HG02623 (cell line): Measurements from ENCODE around the gene ATIC.

Experiments used
- ATAC-seq: cut with Tn5 transposase; IDR thresholded peaks from one replicate; pipeline ENCODE4 v1.9.1; 2021; ENCODE audit warnings: moderate library complexity; ENCODE audit not compliant: unreplicated experiment

The ATIC gene

GRCh38 chr2:215374642-215375466 is 63.0 kb downstream of the ATIC start:
- ATAC-seq = no peak

- no peak for ATAC-seq
Measured at GRCh38 chr2:215375467-215375830, 63.6 kb downstream of the ATIC start.

DNA sequence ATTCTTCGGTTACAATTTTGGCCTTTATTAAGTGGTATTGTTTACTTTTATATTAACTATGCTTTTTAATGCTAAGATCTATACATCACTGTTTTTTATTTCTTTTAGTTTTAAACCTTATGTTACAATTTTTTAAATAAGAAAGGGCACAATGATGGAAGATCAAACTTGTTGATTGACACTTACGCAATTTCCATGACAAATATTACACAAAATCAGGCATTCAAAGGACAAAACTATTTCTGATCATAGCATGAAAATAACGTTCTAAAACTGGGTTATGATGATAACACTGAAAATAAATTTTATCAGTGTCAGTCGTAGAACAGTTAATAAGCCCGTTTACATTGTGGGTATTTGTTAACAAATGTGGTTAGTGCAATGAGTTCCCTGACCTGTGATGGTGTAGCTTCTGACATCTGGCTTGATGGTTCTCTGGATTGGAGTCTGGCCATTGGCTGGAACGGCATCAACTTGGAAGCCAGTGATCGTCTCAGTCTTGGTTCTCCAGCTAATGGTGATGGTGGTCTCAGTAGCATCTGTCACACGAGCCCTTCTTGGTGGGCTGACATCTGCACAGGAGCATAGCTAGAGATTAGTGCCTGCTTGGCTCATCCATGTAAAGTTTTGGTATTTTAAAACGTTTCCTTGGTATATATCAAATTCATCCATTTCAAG is 64.4 kb downstream of the ATIC start:
- no peak for ATAC-seq

- no peak for ATAC-seq
Measured at GRCh38 chr2:215377283-215377682, 65.4 kb downstream of the ATIC start.

GRCh38 chr2:215378045-215378444 is 66.2 kb downstream of the ATIC start:
- no peak for ATAC-seq

DNA sequence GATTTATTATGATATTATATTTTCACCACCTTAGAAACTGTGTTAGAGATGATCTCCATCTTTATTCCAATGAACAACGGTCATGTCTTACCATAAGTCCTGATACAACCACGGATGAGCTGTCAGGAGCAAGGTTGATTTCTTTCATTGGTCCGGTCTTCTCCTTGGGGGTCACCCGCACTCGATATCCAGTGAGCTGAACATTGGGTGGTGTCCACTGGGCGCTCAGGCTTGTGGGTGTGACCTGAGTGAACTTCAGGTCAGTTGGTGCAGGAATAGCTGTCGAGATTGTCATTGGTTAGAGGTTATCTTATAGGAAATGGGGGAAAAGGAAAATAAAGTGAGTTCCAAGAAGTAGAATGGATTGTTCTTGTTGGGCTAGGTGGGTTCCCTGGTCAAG is 67.2 kb downstream of the ATIC start:
- no peak for ATAC-seq

DNA sequence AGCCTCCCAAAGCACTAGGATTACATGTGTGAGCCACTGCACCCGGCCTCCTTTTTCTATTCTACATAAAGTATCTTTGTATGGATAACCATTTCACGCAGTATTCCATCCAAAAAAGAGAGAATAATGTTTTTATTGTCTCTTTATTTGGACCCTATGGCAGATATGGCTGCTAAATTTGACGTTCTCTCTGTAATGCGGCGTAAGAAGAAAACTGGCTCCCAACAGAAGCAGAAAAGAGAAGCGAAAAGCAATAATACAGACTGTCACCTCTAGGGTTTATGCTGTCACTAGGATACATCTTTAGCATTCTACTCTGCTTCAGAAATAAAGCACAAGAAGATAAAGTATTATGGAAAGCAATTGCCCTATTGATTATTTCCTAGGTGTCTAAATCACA is 68.1 kb downstream of the ATIC start:
- no peak for ATAC-seq

DNA sequence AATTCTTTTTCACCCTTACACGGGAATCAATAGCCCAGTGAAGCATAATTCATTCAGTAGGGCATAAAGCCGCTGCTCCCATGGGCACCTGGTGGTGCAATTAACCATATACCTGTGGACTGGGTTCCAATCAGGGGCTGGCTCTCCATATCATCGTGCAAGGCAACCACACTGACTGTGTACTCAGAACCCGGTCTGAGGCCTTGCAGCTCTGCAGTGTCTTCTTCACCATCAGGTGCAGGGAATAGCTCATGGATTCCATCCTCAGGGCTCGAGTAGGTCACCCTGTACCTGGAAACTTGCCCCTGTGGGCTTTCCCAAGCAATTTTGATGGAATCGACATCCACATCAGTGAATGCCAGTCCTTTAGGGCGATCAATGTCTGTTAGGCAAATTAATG is 68.8 kb downstream of the ATIC start:
- no peak for ATAC-seq

DNA sequence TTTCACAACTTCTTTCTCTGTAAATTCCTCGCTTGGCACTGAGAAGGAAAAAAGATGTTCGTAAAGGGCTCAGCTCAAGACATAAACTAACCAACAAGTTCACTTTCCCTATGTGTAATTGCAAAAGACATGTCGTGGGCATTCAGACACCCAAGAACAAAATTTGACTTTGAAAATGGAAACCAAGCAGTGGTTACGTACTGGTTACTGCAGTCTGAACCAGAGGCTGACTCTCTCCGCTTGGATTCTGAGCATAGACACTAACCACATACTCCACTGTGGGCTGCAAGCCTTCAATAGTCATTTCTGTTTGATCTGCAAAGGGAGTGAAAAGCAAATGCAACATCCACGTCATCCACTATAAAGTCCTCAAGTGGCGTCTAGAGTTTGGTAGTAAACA is 70.2 kb downstream of the ATIC start:
- ATAC-seq = no peak

DNA sequence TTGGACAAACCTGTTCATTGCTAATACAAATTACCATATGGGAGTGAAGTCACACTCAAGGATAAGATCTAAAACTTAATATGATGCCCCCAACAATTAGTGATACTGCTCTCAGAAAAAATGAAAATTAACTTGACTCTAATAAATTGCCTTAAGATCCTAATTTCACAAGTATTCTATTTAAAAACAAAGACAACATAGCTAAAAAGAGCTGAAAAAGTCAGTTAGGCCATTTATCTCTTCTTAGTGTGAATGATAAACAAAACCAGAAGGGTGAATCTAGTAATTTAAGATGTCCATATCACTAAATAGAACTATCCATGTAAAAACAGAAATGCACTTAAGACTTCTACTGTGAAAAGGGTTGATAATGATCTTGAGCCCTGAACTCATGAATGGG is 70.6 kb downstream of the ATIC start:
- no peak for ATAC-seq

GRCh38 chr2:215383652-215384279 is 71.9 kb downstream of the ATIC start:
- no peak for ATAC-seq

- ATAC-seq = no peak
Measured at GRCh38 chr2:215384710-215385109, 72.9 kb downstream of the ATIC start.

GRCh38 chr2:215386566-215386965 is 74.7 kb downstream of the ATIC start:
- ATAC-seq = no peak

- ATAC-seq = no peak
Measured at GRCh38 chr2:215388002-215388728, 76.3 kb downstream of the ATIC start.

GRCh38 chr2:215390550-215390913 is 78.7 kb downstream of the ATIC start:
- no peak for ATAC-seq

GRCh38 chr2:215391531-215391930 is 79.7 kb downstream of the ATIC start:
- ATAC-seq = no peak

- ATAC-seq = no peak
Measured at GRCh38 chr2:215392164-215392563, 80.3 kb downstream of the ATIC start.

DNA sequence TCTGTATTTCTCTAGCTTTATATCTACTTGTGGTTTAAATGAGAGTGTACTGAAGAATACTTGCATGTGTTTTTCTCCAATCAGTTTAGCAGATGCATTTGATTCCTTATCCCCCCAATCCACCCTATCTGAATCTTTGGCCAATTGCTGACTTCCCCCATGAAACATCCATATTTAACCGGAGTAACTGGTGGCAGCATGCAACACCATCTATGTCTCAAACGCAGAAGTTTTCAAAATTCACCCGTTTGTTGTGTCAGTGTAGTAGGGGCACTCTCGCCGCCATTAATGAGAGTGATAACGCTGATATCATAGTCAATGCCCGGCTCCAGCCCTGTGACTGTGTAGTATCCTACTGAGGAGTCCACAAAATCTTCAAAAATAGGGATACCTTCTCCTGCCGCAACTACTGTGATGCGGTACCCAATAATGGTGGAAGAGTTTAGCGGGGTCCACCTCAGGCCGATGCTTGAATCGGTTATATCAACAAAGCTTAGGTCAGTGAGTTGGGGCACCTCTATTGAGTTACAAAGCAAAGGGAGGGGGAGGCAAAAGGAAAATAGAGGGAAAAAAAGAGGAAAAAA is 80.9 kb downstream of the ATIC start:
- ATAC-seq = no peak

- ATAC-seq = no peak
Measured at GRCh38 chr2:215394102-215394805, 82.4 kb downstream of the ATIC start.

- ATAC-seq = no peak
Measured at GRCh38 chr2:215395687-215396460, 84.0 kb downstream of the ATIC start.
